Osteoblast (primary cell): ENCODE data around the gene HPCAL1. TPM values are rescaled to one million over a fixed set of nuclear protein-coding genes. Genes with fewer than 3 reads are reported as not detected.

Experiments used
- DNase-seq: peaks from one replicate; pipeline ENCODE4 v3.0.0; 2011; ENCODE audit warnings: low spot score, mixed read lengths; ENCODE audit not compliant: insufficient read length; ENCODE audit errors: missing footprints
- H2AFZ ChIP-seq: 2 replicates; pipeline ENCODE4 v1.6.0; 2011; ENCODE audit warnings: mild to moderate bottlenecking, low read length
- H3K27ac ChIP-seq: 2 replicates; pipeline ENCODE4 v1.5.1; 2011; ENCODE audit warnings: mild to moderate bottlenecking, low read depth, low read length, moderate library complexity
- H3K27me3 ChIP-seq: 2 replicates; pipeline ENCODE4 v1.6.0; 2012; ENCODE audit warnings: mild to moderate bottlenecking, control low read depth, inconsistent platforms, low read length, moderate library complexity; ENCODE audit not compliant: insufficient read depth
- H3K36me3 ChIP-seq: 2 replicates; pipeline ENCODE4 v1.5.1; 2011; ENCODE audit warnings: mild to moderate bottlenecking, low read length, control low read depth, moderate library complexity; ENCODE audit not compliant: insufficient read depth
- H3K4me1 ChIP-seq: 2 replicates; pipeline ENCODE4 v1.5.1; 2011; ENCODE audit warnings: mild to moderate bottlenecking, low read length, control low read depth, moderate library complexity; ENCODE audit not compliant: insufficient read depth
- H3K4me2 ChIP-seq: 2 replicates; pipeline ENCODE4 v1.6.0; 2011; ENCODE audit warnings: mild to moderate bottlenecking, low read length; ENCODE audit not compliant: insufficient read depth
- H3K4me3 ChIP-seq: fragments of 200-600 bp; sonication (generic); 3 replicates; pipeline ENCODE4 v1.5.1; 2012; ENCODE audit warnings: mild to moderate bottlenecking, low read length, inconsistent platforms; ENCODE audit not compliant: insufficient read depth
- H3K79me2 ChIP-seq: 2 replicates; pipeline ENCODE4 v1.6.0; 2012; ENCODE audit warnings: mild to moderate bottlenecking, low read length, control low read depth, inconsistent platforms; ENCODE audit not compliant: insufficient read depth
- H3K9me3 ChIP-seq: 2 replicates; pipeline ENCODE4 v1.5.1; 2011; ENCODE audit warnings: low read depth, low read length, control low read depth
- H4K20me1 ChIP-seq: 2 replicates; pipeline ENCODE4 v1.6.0; 2012; ENCODE audit warnings: mild to moderate bottlenecking, low read length, control low read depth; ENCODE audit not compliant: insufficient read depth
- CTCF ChIP-seq: IDR thresholded peaks from 2 replicates; pipeline ENCODE4 v1.5.1; 2011; ENCODE audit warnings: mild to moderate bottlenecking, low read depth, low read length, moderate library complexity; ENCODE audit errors: extremely low read depth
- total RNA-seq: library from RNA; depleted of rRNA; stranded (reverse); fragments of >200 nt; gene quantifications from 2 replicates; pipeline ENCODE4 v1.2.3, GENCODE V29; 2012

The HPCAL1 gene
- total RNA-seq, 1 donor, result 57.2 TPM

GRCh38 chr2:10305254-10305635 lies 2.5 kb downstream of the HPCAL1 start:
- Histone ChIP-seq H3K4me2 (peak overlapping the region; percentile 91), H4K20me1 (peaks cover 33% of the 10 kb centered on the region), H3K27ac (peak overlapping the region; percentile 70), H3K79me2 (peaks cover 74% of the 10 kb centered on the region), H3K4me1 (peaks cover 27% of the 10 kb centered on the region), H3K4me3 (peak overlapping the region; percentile 92), H3K36me3 (no peaks in the 10 kb centered on the region), H3K9me3 (no peaks in the 10 kb centered on the region), H2AFZ (peak overlapping the region; percentile 75), H3K27me3 (no peaks in the 10 kb centered on the region)
- TF ChIP-seq CTCF, result no peak
- peak; percentile 83 for DNase-seq

GRCh38 chr2:10305715-10306114 lies 3.0 kb downstream of the HPCAL1 start:
- DNase-seq, result peak; percentile 73
- peak overlapping the region; percentile 70 for H3K27ac ChIP-seq
- H3K36me3 ChIP-seq, result no peaks in the 10 kb centered on the region
- H3K4me3 ChIP-seq, result peak overlapping the region; percentile 92
- peaks cover 79% of the 10 kb centered on the region for H3K79me2 ChIP-seq
- peak overlapping the region; percentile 75 for H2AFZ ChIP-seq
- H3K4me1 ChIP-seq, result peaks cover 27% of the 10 kb centered on the region
- H3K27me3 ChIP-seq, result no peaks in the 10 kb centered on the region
- H3K4me2 ChIP-seq, result peak overlapping the region; percentile 91
- peaks cover 35% of the 10 kb centered on the region for H4K20me1 ChIP-seq
- peak; percentile 13 for TF ChIP-seq CTCF
- no peaks in the 10 kb centered on the region for H3K9me3 ChIP-seq

DNA sequence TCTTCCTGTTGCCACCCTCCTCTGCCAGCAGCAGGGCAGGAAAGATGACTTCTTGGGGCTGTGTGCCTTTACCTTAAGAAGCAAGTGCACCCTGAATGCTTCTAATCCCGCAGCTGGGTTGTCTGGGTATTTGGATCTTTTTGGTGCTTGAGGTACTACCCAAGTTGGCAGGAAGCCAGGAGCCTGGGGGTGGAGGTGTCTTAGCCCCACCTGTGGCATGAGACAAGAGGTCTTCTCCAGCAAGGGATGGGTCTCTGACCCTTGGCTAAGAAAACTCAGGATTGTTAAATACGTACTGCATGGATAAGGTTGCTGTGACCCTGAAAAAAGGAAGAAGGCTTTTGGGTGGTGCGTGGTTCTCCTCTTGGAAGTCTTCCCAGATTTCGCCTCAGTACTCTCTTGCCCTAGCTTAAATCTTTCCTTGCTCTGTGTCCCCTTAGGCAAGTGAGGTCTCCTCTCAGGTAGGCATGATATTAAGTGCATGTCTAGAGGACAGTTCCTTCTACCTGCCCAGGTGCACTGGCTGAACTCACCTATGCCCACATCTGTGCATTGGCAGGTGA lies 4.3 kb downstream of the HPCAL1 start:
- peaks cover 91% of the 10 kb centered on the region for H3K79me2 ChIP-seq
- H3K36me3 ChIP-seq, result peaks cover 2% of the 10 kb centered on the region
- H3K4me2 ChIP-seq, result peak overlapping the region; percentile 42
- no peak for TF ChIP-seq CTCF
- H3K4me3 ChIP-seq, result no peak overlapping the region
- no peak overlapping the region for H3K27ac ChIP-seq
- no peaks in the 10 kb centered on the region for H3K9me3 ChIP-seq
- no peak overlapping the region for H2AFZ ChIP-seq
- peaks cover 43% of the 10 kb centered on the region for H4K20me1 ChIP-seq
- DNase-seq, result peak; percentile 64
- no peaks in the 10 kb centered on the region for H3K27me3 ChIP-seq
- H3K4me1 ChIP-seq, result peaks cover 27% of the 10 kb centered on the region

GRCh38 chr2:10307561-10308156 lies 5.0 kb downstream of the HPCAL1 start:
- Histone ChIP-seq H3K9me3 (no peaks in the 10 kb centered on the region), H3K79me2 (peaks cover 98% of the 10 kb centered on the region), H3K36me3 (peaks cover 6% of the 10 kb centered on the region), H2AFZ (no peak overlapping the region), H3K4me2 (peak overlapping the region; percentile 42), H3K4me1 (peaks cover 27% of the 10 kb centered on the region), H4K20me1 (peaks cover 50% of the 10 kb centered on the region), H3K4me3 (no peak overlapping the region), H3K27me3 (no peaks in the 10 kb centered on the region), H3K27ac (no peak overlapping the region)
- DNase-seq, result peak; percentile 69
- no peak for TF ChIP-seq CTCF
